Eye (tissue), 1 donor: ENCODE measurements around the gene ADGRA1.

ENCODE experiments used
- DNase-seq: peaks from one replicate; pipeline ENCODE4 v3.0.0-alpha.2; 2015

The ADGRA1 gene

DNA sequence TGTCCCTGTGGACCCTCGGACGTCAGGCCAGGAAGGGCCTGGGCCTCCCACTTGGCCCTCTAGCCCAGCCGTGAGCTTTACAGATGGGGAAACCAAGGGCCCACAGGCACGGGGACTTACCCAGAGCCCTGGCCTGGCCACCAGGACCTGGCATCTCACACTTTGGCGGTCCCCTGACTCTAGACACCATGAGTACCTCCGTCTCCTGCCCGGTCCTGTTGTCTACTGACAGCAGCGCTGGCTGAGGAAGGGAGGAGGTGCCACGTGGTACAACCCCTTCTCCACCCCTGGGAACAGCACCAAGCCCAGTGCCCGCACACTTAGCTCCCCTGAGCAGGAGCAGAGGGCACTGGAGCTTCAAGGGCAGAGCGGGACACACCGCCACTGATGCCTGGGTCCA is 26.1 kb downstream of the ADGRA1 start:
- DNase-seq, result no peak

DNA sequence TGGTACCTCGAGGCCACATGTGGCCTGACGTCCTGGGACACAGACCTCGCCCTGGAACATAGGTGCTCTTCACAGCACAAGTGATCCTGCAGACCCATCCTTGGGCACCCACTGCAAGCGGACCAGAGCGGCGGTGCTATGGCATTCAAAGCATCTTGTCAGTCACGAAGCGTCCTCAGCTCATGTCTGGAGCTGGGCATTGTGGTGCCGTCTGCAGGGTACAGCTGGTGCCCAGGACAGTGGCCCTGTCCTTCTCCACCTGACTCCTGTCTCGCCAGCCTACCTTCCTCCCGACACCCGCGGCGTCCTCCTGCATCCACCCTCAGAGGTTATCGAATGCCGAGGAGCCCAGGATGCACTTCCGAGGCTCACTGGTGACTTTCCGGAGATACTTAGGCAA is 26.5 kb downstream of the ADGRA1 start:
- DNase-seq, result no peak

- no peak for DNase-seq
Observed at GRCh38 chr10:133114726-133115452, 27.2 kb downstream of the ADGRA1 start.

- DNase-seq, result no peak
Observed at GRCh38 chr10:133115453-133115842, 27.7 kb downstream of the ADGRA1 start.

DNA sequence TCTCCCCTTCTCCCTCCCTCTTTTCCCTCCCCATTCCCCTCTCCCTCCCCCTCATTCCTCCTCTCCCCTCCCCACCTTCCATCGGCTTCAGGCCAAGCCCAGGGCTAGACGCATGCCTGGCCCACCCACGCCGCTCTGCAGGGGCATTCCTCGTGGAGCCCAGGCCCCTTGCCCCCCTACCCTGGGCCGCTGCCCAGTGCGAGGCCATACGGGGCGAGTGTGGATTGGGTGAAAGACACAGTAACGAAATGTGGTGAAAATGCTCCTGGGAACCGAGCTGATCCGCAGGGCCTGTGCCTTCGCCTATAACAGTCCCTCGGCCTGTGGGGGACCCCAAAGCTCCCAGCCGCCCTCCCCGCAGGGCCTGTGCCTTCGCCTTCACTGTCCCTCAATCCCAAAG is 28.3 kb downstream of the ADGRA1 start:
- DNase-seq, result no peak

- no peak for DNase-seq
Observed at GRCh38 chr10:133116455-133116854, 28.7 kb downstream of the ADGRA1 start.

GRCh38 chr10:133117036-133117687 is 29.4 kb downstream of the ADGRA1 start:
- DNase-seq, result no peak

- no peak for DNase-seq
Observed at GRCh38 chr10:133117688-133118071, 30.0 kb downstream of the ADGRA1 start.

DNA sequence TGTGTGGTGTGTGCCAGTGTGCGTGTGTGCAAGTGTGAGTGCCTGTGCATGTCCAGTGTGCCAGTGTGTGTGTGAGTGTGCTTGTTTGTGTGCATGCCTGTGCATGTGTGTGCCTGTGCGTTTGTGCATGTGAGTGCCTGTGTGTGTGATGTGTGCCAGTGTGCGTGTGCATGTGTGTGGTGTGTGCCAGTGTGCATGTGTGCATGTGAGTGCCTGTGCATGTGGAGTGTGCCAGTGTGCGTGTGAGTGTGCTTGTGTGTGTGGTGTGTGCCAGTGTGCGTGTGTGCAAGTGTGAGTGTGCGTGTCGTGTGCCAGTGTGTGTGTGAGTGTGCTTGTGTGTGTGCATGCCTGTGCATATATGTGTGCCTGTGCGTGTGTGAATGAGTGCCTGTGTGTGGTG is 33.8 kb downstream of the ADGRA1 start:
- no peak for DNase-seq

DNA sequence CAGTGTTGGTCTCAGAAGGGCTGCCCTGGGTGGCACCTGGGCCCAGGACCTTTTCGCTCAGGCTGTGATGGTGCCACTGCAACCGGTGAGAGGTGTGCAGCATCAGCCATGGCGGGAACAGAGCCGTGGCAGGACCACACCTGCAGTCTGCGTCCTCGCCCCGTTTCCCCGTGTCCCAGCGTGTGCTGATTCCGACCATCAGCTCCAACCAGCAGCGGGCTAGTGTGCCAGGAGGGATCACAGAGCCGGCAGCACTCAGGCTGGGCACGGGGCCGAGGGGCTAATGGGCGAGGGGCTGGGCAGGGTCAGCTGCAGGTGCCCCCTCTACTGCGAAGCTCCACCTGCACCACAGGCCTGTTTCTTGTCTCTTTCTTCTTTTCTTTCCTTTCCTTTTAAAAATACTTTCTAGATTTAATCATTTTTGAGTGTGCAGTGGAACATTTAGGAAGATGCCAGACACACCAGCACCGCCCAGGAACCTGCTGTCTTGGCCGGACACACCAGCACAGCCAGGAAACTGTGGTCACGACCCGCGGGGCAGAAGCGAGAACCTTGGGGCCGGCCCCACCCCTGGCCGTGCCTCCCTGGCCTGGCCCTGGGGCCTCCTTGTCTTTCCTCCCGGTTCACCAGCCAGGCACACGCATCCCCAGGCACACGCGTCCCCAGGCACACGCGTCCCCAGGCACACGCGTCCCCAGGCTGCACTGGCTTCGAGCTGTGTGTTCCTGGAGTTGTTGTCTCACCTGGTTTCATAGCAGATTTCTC is 34.6 kb downstream of the ADGRA1 start:
- no peak for DNase-seq

GRCh38 chr10:133123050-133123745 is 35.5 kb downstream of the ADGRA1 start:
- DNase-seq, result no peak

DNA sequence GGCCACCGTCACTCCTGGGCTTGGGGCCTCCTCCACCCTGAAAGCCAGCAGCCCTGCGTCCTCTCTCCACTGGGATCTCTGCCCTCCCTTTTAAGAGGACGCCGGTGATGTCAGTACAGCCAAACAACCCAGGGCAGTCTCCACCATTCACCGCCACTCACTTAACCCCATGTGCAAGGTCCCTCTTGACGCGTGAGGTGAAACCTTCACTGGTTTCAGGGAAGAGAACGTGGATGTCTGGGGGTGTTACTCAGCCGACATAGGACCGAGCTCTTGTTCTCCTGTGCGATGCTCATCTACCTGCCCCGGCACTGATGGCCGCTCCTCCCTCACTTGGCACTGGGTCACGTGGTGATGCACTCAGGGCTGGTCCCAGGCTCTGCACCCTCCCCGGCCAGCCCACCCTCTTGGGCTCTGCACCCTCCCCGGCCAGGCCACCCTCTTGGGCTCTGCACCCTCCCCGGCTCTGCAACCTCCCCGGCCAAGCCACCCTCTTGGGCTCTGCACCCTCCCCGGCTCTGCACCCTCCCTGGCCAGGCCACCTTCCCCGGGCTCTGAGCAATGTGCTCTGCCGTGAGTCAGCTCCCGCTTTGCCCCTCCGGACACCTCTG is 36.1 kb downstream of the ADGRA1 start:
- no peak for DNase-seq

GRCh38 chr10:133124357-133125211 is 36.9 kb downstream of the ADGRA1 start:
- DNase-seq, result peak; percentile 70

GRCh38 chr10:133125901-133126300 is 38.2 kb downstream of the ADGRA1 start:
- no peak for DNase-seq

DNA sequence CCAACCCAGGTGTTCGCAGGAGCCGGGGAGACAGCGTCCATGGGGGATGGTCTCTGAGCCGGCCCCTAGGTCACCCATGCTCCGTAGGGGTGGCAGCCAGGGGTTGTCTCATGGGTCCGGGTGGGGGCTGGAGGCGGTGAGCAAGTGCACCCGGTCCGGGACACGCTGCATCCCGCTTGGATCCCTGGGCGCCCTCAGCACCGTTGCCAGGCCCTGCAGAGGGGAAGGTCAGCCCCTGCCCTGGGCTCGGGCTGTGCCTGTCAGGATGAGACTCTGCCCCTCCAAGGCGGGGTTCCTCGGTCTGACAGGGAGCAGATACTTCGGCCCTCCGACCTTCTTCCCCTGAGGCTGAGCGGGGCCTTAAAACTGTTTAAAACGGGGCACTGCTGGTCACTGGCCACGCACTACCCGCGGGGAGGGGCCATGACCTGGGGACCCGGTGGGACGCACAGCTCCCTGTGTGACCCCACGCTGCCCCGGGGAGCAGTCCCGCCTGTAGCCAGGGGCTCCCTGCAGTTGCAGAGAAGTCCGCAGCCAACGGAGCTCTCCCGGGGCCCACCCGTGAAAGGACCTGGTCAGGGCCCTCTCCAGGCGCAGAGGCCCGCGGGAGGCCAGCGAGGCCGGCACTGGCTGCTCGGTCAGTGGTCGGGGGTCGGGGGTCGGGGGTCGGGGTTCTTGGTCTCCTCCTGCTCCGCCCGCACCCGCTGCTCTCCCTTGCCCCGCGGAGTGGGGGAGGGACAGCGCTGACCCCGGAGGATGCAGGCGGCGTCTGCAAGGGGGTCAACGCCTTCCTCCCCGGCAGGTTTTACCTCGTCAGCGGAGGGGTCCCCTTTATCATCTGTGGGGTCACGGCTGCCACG is 38.9 kb downstream of the ADGRA1 start:
- no peak for DNase-seq

GRCh38 chr10:133127291-133128125 is 39.8 kb downstream of the ADGRA1 start:
- no peak for DNase-seq

GRCh38 chr10:133128126-133129070 is 40.7 kb downstream of the ADGRA1 start:
- DNase-seq, result no peak

DNA sequence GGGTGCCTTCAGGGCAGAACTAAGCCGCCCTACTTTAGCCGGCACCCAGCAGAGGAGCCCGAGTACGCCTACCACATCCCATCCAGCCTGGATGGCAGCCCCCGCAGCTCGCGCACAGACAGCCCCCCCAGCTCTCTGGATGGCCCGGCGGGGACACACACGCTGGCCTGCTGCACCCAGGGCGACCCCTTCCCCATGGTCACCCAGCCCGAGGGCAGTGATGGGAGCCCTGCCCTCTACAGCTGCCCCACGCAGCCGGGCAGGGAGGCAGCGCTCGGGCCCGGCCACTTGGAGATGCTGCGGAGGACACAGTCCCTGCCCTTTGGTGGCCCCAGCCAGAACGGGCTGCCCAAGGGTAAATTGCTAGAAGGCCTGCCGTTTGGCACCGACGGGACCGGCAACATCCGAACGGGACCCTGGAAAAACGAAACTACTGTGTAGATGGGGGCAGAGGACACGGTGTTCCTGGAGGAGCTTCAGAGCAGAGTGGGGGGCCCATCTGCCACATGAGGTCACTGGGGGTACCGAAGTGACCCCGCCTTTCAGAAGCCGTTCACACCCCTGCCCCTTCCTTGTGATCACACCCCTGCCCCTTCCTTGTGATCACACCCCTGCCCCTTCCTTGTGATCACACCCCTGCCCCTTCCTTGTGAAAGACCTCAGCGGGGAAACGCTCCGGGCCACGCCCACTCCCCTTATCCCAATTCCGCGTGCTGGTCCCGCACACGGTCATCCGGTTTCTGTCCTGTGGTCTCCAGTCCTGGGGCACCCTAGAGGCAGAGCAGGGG is 41.5 kb downstream of the ADGRA1 start:
- DNase-seq, result no peak
